Measurements from ENCODE around the gene C6orf62.
A peak's percentile ranks its signal among the peaks of the same experiment; 100 is the strongest.
"Not testable (repeated sequence)": the region's sequence is repeated elsewhere in the genome, so short reads cannot be mapped to it uniquely, and the experiment has no call there.

C6orf62 gene

DNA sequence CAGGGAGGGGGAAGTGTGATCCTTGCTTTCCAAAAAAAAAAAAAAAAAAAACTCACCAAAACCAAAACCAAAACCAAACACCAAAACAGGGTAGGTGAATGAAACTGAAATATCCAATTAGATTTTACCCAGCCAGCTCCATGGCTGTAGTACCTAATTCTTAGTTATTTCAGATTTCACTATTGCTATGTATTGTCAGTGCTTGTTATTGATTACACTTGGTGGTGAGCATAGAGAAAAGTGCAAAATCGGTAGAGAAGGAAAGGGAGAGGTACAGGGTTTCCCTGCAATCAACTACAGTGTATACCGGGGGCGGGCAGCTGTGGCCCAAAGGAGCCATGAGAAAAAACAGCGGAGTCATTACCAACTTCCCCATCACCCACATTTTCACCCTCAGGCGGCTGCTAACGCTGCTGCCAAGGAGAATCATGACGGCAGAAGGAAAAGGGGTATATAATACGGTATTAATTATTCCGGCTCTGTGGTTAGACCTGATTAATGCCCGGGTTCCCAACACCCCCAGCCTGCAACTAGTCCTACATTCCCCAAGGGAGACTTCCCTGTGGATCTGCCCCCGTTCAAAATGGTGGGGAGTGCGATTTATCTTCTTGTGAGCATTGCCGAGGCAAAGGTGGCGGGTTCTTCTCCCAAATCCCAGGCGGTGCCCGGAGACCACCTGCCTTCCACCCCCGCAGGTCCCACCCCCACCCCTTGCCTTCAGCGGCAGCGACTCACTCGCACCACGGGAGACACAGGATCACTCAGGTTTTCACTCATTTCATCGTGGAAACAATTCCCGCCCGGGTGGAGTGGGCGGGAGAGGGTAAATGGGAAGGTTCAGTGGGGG is at the start of gene C6orf62:
Gene C6orf62, minus strand, starts transcription at position 30 of the 847 bp plus-strand sequence. CDS start 486 bp downstream, outside the sequence.
- no peak for FAIRE-seq

GRCh38 chr6:24768361-24768760 is 49.4 kb upstream of the C6orf62 start:
- FAIRE-seq: no peak

- FAIRE-seq: peak; percentile 82
These were observed 47.9 kb upstream of the C6orf62 start for GRCh38 chr6:24766680-24767462.

GRCh38 chr6:24765968-24766367 is 47.0 kb upstream of the C6orf62 start:
- FAIRE-seq: not testable (repeated sequence)

DNA sequence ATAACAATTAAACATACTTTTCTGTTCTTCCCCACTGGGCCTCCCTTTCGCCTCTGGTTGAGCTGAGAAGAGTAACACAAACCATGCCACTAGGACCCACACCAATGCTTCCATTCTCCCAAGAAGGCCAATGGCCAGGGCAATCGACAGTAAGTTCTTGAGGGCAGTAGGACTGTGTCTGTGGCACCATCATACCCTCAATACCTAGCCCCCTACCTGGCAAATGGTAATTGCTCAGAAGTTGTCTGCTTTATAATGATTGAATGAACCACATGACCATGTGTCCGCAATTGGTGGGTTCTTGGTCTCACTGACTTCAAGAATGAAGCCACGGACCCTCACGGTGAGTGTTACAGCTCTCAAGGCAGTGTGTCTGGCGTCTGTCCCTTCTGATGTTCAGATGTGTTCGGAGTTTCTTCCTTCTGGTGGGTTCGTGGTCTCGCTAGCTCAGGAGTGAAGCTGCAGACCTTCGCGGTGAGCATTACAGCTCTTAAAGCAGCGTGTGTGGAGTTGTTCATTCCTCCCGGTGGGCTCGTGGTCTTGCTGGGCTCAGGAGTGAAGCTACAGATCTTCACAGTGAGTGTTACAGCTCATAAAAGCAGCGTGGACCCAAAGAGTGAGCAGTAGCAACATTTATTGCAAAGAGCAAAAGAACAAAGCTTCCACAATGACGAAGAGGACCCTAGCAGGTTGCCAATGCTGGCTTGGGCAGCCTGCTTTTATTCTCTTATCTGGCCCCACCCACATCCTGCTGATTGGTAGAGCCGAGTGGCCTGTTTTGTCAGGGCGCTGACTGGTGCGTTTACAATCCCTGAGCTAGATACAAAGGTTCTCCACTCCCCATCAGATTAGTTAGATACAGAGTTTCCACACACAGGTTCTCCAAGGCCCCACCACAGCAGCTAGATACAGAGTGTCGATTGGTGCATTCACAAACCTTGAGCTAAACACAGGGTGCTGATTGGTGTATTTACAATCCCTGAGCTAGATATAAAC is 46.2 kb upstream of the C6orf62 start:
- not testable (repeated sequence) for FAIRE-seq

- no peak for FAIRE-seq
These were observed 44.6 kb upstream of the C6orf62 start for GRCh38 chr6:24763578-24763977.

GRCh38 chr6:24761851-24762250 is 42.9 kb upstream of the C6orf62 start:
- FAIRE-seq: no peak

DNA sequence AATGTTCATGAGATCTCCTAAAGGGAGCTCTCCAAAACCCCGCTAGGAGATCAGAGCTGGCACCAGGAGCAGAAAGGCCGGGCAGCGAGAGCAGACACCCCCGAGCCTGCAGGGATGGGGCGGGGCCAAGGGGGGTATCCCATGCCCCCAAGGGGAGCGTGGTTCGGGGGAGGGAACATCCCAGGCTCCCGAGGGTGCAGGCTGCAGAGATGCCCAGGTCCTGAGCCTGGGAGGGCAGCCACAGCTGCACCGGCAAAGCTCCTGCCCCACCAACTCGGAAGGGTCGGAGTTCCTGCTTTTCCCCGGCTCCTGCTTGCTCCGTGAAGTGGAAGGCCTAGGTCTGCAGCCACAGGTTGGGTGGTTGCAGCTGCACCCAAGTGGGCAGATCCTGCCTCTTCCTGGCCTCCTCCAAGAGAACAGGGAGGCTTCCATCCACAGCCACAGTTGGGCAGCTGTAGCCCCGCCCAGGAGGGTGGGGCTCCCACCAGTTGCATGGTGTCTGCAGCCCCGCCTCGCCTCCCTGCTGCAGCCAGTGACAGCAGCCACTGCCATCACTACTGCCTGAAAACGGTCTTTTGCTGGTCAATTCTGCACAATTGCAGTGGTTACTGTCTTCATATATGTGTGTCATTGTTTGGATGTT is 42.4 kb upstream of the C6orf62 start:
- FAIRE-seq: no peak

DNA sequence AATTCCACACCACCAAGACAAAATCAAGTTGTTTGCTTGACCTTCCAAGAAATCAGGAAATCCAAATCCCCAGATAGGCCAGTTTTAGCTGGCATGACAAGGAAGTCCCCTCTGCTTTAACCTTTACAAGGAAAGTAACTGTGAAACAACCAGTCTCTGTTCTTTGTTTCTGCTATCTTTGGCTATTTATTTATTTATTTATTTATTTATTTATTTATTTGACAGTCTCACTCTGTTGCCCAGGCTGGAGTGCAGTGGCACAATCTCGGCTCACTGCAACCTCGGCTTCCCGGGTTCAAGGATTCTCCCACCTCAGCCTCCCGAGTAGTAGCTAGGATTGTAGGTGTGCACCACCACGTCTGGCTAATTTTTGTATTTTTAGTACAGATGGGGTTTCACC is 41.3 kb upstream of the C6orf62 start:
- FAIRE-seq: no peak

GRCh38 chr6:24759718-24760117 is 40.8 kb upstream of the C6orf62 start:
- FAIRE-seq: no peak

- no peak for FAIRE-seq
These were observed 38.7 kb upstream of the C6orf62 start for GRCh38 chr6:24757611-24758010.

DNA sequence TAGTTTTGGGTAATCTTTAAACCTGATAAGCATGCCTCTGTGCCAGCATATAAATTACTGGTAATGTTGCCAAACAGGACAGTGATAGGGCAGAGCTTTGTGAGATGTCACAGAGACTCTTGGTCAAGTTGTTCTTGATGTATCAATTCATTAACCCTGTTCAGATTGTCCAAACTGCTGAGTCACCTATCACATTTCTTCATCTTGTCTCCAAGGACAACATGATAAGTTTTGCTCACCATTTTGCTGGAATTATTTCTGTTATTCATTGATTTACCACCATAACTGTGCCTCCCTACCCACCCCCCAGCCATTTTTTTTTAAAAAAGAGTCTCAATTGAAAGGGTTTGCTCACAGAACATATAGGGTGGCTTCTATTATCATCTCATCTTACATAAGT is 36.3 kb upstream of the C6orf62 start:
- no peak for FAIRE-seq

- FAIRE-seq: not testable (repeated sequence)
These were observed 35.4 kb upstream of the C6orf62 start for GRCh38 chr6:24754378-24754777.

DNA sequence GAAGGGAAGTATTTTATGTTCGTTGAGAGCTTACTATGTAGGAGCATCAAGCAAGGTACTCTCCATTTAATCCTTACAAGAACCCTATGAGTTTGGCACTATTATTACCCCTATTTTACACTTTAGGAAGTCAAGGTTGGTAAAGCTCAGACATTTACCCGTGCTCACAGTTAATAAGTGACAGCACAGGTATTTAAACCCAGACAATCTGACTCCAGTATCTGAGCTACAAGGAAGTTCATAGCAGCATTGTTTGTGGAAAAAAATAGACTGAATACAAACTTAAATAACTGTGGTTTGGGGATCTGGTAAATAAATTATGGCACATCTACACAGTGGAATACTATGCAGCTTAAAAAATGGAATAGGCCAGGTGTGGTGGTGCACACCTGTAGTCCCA is 34.6 kb upstream of the C6orf62 start:
- FAIRE-seq: no peak

DNA sequence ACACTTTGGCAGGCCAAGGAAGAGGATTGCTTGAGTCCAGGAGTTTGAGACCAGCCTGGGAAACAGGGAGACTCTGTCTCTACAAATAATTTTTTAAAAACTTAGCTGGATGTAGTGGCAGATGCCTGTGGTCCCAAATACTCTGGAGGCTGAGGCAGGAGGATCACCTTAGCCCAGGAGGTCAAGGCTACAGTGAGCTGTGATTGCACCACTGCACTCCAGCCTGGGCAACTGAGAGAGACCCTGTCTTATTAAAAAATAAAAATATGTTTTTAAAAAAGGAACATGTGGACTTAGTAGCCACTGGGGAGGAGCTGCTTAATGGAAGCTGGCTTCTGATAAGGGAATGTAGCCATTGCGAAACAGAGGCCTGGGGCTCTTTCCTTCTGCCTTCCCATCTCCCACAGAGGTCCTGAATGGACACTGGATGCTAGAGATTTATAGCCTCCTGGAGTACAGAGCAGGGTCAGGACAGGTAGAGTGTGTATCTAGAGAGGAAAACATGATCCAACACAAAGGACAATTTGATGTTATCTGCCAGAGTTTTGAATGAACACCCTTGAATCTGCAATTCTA is 34.1 kb upstream of the C6orf62 start:
- no peak for FAIRE-seq

GRCh38 chr6:24752503-24752902 is 33.5 kb upstream of the C6orf62 start:
- FAIRE-seq: no peak

- not testable (repeated sequence) for FAIRE-seq
These were observed 31.9 kb upstream of the C6orf62 start for GRCh38 chr6:24750878-24751277.

GRCh38 chr6:24749297-24749696 is 30.3 kb upstream of the C6orf62 start:
- no peak for FAIRE-seq

DNA sequence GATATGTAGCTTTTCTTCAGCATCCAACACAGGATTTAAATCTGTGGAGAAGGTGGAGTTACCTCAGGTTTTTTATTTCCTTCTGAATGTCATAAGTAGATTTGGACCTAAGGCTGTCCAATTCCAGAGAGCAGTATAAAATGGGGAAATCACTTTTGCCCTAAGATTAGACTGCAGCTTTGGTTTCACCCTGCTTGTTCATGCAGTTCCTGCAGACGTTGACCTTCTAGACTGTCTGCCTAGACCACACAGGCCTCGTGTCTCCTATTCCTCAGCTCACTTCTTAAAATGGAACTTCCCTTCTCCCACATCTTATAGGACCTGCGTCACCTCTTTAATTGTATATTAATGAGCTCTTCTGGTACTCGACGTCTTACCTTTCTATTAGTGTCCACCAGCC is 26.0 kb upstream of the C6orf62 start:
- no peak for FAIRE-seq

- FAIRE-seq: no peak
These were observed 25.0 kb upstream of the C6orf62 start for GRCh38 chr6:24743944-24744335.

DNA sequence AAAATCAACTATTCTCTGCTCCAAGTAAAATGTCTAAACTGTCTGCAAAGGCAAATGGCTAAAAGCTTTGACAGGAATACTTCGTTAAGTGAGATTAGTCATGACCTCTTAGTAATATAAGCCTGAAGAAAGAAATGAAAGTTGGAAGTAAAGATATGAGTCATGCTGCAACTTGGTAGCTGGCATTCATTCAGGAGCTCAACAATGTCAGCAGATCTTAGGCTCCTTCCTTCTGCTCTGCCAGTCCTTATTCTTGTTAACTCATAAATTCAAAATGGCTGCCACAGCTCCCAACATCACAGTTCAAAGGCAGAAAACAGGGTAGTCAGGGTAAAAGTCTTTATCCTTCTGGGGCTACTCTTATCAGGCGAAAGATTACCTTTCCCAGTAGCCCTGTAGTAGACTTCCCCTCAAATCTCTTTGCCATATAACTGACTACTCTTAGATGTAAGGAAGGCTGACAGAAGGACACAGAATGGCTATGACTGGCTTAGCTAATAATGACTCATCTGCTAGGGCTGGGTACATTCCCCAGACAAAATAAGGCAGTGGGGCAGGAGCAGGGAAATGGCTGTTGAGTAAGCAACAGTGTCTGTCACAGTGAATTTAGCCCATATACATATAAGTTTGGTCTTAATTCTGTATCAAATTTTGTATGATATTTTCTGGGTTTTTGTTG is 24.4 kb upstream of the C6orf62 start:
- FAIRE-seq: no peak
